Activated T-cell treated with anti-CD3 and anti-CD28 coated beads, Interleukin-2, amount 50 U/mL, for 24 hours (primary cell): Measurements from ENCODE around the gene ADAM12.

ENCODE experiments used
- DNase-seq: peaks from one replicate; pipeline ENCODE4 v3.0.0-alpha.2; 2020
- H3K27ac Mint-ChIP-seq: 2 replicates; pipeline ENCODE4 v1.8.0; 2020; ENCODE audit warnings: mild to moderate bottlenecking, mixed read lengths
- H3K27me3 Mint-ChIP-seq: 2 replicates; pipeline ENCODE4 v1.8.0; 2020; ENCODE audit warnings: mixed read lengths
- H3K36me3 Mint-ChIP-seq: 2 replicates; pipeline ENCODE4 v1.8.0; 2020; ENCODE audit warnings: low read depth, mixed read lengths
- H3K4me1 Mint-ChIP-seq: 2 replicates; pipeline ENCODE4 v1.8.0; 2020; ENCODE audit warnings: low read depth, mixed read lengths
- H3K4me3 Mint-ChIP-seq: 2 replicates; pipeline ENCODE4 v1.8.0; 2020; ENCODE audit warnings: mild to moderate bottlenecking, moderate library complexity, mixed read lengths
- H3K9me3 Mint-ChIP-seq: 2 replicates; pipeline ENCODE4 v1.8.0; 2020; ENCODE audit warnings: mixed read lengths

ADAM12 gene

DNA sequence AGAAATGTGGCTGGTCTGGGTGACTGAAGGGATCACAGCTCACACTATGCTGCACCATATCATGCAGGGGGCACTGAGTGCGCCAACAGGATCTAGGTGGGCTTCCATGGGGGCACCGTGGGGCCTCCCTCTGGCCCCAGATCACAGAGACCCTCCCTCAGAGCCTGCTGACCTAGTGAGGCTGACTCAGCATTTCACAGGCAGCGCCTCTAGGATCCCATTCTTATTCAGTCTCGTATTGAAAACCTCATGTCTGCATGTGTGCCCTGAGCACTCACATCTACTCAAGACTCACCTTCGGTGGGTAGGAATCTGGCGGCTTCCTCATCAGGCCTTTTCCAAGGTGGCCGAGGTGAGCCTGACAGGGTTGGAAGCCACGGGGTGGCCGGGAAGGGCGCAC is 350.3 kb downstream of the ADAM12 start:
- DNase-seq: no peak
- H3K9me3 Mint-ChIP-seq: peaks cover 3% of the 10 kb centered on the region
- H3K27me3 Mint-ChIP-seq: no peaks in the 10 kb centered on the region
- H3K4me1 Mint-ChIP-seq: peaks cover 13% of the 10 kb centered on the region
- H3K4me3 Mint-ChIP-seq: no peak overlapping the region
- no peaks in the 10 kb centered on the region for H3K36me3 Mint-ChIP-seq
- H3K27ac Mint-ChIP-seq: no peak overlapping the region

DNA sequence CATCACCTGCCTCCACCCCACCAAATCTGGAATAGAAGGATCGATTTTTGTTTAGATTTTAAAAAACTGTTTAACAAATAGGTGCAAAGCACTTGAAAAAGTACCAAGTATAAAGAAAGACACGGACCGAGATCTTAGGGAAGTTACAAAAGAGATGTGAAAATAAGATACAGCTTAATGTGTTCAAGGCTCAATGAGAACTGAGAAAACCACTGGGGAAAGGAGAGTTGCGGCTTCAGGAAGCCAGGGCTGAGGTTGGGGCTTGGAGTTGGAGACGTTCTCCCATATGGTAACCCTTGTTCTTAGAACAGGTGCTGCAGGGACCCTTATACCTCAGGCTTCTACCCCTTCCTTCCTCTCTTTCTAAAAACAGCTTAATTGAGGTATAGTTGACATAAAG is 351.8 kb downstream of the ADAM12 start:
- Mint-ChIP-seq H3K27me3 (no peaks in the 10 kb centered on the region), H3K27ac (no peak overlapping the region), H3K36me3 (no peaks in the 10 kb centered on the region), H3K9me3 (peaks cover 3% of the 10 kb centered on the region), H3K4me3 (no peak overlapping the region), H3K4me1 (peaks cover 2% of the 10 kb centered on the region)
- no peak for DNase-seq

DNA sequence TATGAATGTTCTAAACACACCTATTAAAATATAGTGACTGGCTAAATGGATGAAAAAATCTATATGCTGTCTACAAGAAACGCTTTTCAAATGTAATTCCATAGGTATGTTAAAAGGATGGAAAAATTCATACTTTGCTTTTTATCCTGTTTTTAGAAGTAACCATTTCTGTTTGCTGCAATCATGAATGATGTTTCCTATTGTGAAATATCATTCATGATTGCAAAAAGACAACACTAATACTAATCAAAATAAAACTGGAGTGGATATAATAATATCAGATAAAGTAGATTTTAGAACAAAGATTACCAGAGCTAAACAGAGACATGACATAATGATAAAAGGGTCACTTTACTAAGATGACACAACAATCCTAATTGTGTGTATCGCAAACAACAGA is 353.7 kb downstream of the ADAM12 start:
- Mint-ChIP-seq H3K4me1 (no peaks in the 10 kb centered on the region), H3K4me3 (no peak overlapping the region), H3K36me3 (no peaks in the 10 kb centered on the region), H3K27ac (no peak overlapping the region), H3K27me3 (no peaks in the 10 kb centered on the region), H3K9me3 (peaks cover 3% of the 10 kb centered on the region)
- DNase-seq: no peak

DNA sequence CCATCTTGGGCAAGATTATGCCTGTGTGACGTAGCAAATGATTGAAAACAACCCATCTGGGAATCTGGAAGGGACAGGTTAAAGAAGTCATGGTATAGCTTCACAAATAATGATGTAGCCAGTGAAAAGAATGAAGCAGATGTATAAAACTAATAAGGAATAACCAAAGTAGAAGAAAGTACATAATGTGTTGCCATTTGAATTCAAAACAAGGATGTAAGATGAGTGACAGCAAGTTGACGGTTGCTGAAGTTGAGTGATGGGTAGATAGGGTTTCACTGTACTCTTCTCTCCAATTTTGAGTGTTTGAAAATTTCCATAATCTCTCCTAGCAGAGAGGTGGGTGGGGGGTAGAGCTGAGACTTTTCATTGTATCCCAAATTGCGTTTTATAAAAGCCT is 358.3 kb downstream of the ADAM12 start:
- Mint-ChIP-seq H3K9me3 (peaks cover 15% of the 10 kb centered on the region), H3K27me3 (no peaks in the 10 kb centered on the region), H3K36me3 (no peaks in the 10 kb centered on the region), H3K4me3 (no peak overlapping the region), H3K27ac (no peak overlapping the region), H3K4me1 (no peaks in the 10 kb centered on the region)
- DNase-seq: no peak

DNA sequence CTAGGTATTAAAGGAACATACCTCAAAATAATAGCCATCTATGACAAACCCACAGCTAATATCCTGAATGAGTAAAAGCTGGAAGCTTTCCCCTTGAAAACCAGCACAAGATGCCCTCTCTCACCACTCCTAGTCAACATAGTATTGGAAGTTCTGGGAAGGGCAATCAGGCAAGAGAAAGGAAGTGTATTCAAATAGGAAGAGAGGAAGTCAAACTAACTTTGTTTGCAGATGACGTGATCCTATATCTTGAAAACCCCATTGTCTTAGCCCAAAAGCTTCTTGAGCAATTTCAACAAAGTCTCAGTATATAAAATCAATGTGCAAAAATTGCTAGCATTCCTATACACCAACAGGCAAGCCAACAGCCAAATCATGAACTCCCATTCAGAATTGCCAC is 360.6 kb downstream of the ADAM12 start:
- DNase-seq: no peak
- no peak overlapping the region for H3K4me3 Mint-ChIP-seq
- peaks cover 12% of the 10 kb centered on the region for H3K9me3 Mint-ChIP-seq

DNA sequence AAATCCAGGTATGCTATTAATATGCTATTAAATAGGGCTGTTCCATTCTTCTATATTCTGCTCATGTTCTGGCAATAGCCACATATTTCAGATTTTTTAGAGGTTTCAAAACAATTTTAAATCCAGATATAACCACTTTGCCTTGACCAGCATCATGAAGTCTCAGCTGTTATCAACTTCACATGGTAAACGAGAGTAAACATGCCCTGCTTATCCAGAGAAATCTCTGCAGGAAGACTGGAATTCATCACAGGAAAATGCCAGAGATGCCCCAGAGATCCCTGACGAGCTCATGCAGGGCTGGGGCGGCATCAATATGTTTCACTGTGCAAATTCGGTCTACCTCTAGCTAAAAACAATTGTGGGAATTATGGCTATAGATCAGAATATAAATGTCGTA is 365.4 kb downstream of the ADAM12 start:
- peaks cover 12% of the 10 kb centered on the region for H3K27me3 Mint-ChIP-seq
- no peak for DNase-seq
- H3K9me3 Mint-ChIP-seq: peaks cover 4% of the 10 kb centered on the region
- no peaks in the 10 kb centered on the region for H3K36me3 Mint-ChIP-seq
- H3K27ac Mint-ChIP-seq: no peak overlapping the region
- H3K4me3 Mint-ChIP-seq: no peak overlapping the region
- H3K4me1 Mint-ChIP-seq: no peaks in the 10 kb centered on the region

More for the DNA sequence above, 360.6 kb downstream of the ADAM12 start:
- Mint-ChIP-seq H3K27me3 (no peaks in the 10 kb centered on the region), H3K36me3 (no peaks in the 10 kb centered on the region), H3K27ac (no peak overlapping the region), H3K4me1 (no peaks in the 10 kb centered on the region)

DNA sequence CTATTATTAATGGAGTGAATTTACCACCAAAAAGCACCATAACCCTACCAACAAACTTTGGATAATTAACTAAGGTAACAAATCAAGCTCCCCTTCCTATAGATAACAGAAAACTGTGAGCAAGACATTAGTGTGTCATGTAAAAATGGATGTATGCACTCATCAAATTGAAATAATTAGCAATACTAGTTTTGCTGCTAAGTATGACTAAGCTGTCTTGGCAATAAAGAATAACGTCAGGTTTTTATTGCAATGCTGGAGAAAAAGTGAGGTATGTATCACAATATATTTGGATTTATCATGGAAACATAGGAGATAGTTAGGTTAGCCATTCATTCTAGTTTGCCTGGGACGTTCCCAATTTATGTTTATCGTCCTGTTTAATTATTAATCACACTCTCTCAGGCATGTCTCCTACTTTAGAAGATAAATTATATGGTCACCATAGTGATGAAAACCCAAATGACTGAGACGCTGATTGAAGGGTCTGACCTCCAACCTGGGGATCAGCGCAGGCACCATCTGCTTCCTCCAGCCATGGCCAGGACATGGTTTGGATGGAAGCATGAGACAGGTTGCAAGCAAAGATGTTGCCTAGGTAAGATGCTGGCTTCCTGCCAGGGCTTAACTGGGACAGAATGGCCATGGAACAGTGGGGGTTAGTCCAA is 366.3 kb downstream of the ADAM12 start:
- Mint-ChIP-seq H3K27me3 (peaks cover 12% of the 10 kb centered on the region), H3K4me1 (no peaks in the 10 kb centered on the region), H3K36me3 (no peaks in the 10 kb centered on the region), H3K9me3 (no peaks in the 10 kb centered on the region), H3K27ac (no peak overlapping the region), H3K4me3 (no peak overlapping the region)
- DNase-seq: no peak

DNA sequence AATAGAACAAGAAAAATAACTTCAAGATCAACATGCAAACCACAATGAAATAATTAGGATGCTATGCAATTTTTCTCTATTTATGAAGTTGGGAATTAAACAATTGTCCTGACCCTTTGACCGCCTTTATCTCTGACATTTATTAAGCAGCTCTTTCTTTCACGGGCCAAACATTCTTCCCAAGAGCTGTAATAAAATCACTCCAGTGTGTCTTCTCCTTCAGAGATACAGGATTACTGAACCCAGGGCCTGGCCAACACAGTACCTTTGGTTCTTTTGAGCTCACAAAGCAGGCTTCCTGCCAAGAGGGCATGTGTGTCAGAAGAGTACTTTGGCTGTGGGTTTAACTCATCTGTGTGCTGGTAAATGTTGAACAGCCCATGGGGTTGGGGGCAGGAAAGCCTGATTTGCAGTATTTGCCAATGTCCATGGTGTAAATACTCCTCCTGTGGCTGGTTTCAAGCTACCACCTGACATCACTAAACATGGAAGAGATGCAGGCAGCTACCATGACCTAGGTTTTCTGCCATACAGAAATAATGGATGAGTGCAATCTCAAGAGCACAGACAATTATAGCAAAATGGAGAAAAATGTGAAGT is 370.2 kb downstream of the ADAM12 start:
- peaks cover 12% of the 10 kb centered on the region for H3K27me3 Mint-ChIP-seq
- H3K27ac Mint-ChIP-seq: no peak overlapping the region

DNA sequence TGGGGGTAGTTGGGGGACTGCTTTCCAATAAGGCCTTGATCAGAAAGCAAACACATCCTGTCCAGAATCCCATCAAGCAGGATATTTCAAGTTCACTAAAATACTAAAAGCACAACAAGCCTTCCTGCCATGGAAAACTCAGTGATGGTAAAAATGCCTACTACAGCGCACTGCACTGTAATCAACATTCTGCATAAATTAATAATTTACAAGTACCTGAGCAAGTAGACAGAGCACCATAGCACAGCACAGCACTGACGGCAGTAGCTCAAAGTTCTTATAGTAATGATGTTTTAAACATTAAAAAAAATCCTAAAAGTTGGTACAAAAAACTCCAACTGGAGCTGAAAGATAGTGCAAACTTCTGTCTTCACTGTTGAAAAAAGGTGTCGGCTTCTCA is 371.4 kb downstream of the ADAM12 start:
- Mint-ChIP-seq H3K36me3 (no peaks in the 10 kb centered on the region), H3K4me3 (no peak overlapping the region), H3K27ac (no peak overlapping the region), H3K9me3 (no peaks in the 10 kb centered on the region), H3K27me3 (peaks cover 12% of the 10 kb centered on the region), H3K4me1 (no peaks in the 10 kb centered on the region)
- no peak for DNase-seq

More for the DNA sequence above, 370.2 kb downstream of the ADAM12 start:
- DNase-seq: no peak
- Mint-ChIP-seq H3K4me3 (no peak overlapping the region), H3K36me3 (no peaks in the 10 kb centered on the region), H3K9me3 (no peaks in the 10 kb centered on the region), H3K4me1 (no peaks in the 10 kb centered on the region)

DNA sequence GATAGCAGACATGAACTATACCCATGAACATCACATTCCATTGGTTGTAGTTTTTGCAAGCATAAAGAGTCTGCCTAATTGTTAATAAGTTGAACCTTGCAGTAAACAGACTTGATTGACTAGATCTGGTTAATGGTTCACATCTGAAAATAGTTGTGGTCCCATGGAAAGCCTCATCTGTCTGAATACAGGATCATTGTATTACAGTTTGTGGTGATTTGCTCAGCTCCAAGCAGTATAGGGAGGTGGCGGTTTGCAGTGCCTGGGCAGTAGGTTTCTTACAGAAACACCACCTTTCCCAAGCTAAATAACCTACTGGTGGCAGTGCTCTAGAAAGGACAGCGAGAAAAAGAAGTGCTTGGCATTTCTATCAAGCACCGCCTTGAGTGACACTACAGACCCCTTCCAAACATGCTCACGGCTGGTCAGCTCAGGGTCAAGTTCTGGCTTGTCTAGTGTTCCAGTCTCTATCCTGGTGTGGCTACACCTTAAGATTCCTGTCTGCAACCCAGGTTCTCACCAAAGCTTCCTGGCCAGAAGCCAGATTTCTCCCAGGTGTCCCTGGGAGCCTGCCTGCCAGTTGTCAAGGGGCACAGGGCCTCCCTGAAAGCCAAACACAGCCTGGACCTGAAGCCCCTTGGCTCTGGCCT is 372.0 kb downstream of the ADAM12 start:
- DNase-seq: no peak
- Mint-ChIP-seq H3K27me3 (peaks cover 10% of the 10 kb centered on the region), H3K4me1 (no peaks in the 10 kb centered on the region), H3K36me3 (no peaks in the 10 kb centered on the region), H3K4me3 (no peak overlapping the region), H3K27ac (no peak overlapping the region), H3K9me3 (no peaks in the 10 kb centered on the region)

DNA sequence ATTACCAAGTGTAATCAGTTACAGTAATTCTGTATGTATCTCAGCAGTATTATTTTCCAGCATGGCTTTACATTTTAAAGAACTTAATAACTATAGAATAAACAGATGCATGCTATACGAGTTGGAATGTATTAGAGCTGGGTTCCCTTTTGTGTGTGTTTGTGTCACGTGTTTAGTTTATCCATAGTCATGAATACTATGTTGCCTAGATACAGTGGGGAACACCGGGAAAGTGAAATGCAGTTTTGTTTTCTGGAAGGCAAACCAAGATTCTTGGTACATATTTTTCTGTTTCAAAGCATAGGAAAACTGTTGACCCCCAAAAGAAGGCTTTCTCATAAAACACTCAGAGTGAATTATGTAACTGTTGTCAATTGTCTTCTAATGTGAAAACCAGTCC is 372.9 kb downstream of the ADAM12 start:
- Mint-ChIP-seq H3K36me3 (no peaks in the 10 kb centered on the region), H3K4me3 (no peak overlapping the region), H3K4me1 (no peaks in the 10 kb centered on the region), H3K27me3 (peaks cover 10% of the 10 kb centered on the region), H3K27ac (no peak overlapping the region), H3K9me3 (no peaks in the 10 kb centered on the region)
- DNase-seq: no peak

DNA sequence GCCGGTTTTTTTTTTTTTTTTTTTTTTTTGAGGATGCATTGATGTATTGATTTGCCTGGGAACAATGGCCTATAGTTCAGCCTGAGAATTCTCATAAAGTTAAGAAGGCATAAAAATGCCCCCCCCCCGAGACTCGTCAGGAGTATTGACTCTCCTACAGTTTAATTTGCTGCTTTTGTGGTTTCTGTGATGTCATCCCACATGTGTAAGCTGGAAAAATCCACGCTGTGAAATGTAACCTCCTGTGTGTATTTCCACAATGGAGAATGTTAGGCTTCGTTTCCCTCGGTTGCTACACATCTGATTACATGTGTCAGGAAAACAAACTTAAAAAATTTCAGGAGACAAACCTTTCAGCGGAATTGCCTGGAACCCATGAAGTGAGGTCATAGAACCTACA is 374.0 kb downstream of the ADAM12 start:
- no peak for DNase-seq

DNA sequence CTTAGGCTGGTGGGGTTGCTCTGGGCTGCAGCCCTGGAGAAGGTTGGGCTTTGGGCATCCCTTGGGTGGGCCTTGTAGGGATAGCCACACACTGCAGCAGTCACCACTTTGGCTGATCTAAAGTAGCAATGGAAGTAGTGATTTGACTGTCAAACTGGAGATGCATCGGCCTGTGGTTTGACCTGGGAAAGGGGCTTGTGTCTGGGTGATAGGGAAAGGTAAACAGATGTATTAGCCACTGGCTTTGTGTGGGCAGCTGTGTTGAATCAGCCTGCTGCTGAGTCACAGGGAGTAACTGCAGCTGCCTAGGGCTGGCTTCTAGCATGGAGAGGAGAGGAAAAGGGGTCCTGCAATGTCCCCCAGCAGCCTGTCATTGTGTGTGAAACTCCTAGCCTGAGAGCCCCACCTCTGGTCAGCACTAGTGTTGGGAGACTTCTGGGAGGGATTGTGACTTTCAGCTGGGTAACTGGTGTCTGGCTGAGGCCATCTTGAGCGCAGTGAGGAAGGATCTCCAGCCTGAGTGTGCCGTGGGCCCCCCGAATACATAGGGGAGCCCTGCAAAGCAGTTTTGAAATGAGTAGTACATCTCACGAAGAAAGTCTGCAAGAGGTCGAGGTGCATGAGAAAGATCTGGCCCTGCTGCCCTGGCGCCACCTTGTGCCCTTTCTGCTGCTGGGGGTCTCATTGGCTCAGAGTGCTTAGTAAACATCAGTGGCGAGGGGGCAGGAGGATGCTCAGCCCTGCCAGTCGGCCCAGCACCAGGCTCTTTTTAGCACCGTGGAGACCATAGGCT is 374.6 kb downstream of the ADAM12 start:
- peaks cover 4% of the 10 kb centered on the region for H3K27me3 Mint-ChIP-seq
- no peak overlapping the region for H3K4me3 Mint-ChIP-seq
- no peaks in the 10 kb centered on the region for H3K36me3 Mint-ChIP-seq
- no peaks in the 10 kb centered on the region for H3K9me3 Mint-ChIP-seq
- DNase-seq: no peak
- no peaks in the 10 kb centered on the region for H3K4me1 Mint-ChIP-seq
- H3K27ac Mint-ChIP-seq: no peak overlapping the region

More for the DNA sequence above, 374.0 kb downstream of the ADAM12 start:
- H3K9me3 Mint-ChIP-seq: no peaks in the 10 kb centered on the region
- H3K36me3 Mint-ChIP-seq: no peaks in the 10 kb centered on the region
- no peak overlapping the region for H3K4me3 Mint-ChIP-seq
- H3K27ac Mint-ChIP-seq: no peak overlapping the region
- peaks cover 4% of the 10 kb centered on the region for H3K27me3 Mint-ChIP-seq
- H3K4me1 Mint-ChIP-seq: no peaks in the 10 kb centered on the region

DNA sequence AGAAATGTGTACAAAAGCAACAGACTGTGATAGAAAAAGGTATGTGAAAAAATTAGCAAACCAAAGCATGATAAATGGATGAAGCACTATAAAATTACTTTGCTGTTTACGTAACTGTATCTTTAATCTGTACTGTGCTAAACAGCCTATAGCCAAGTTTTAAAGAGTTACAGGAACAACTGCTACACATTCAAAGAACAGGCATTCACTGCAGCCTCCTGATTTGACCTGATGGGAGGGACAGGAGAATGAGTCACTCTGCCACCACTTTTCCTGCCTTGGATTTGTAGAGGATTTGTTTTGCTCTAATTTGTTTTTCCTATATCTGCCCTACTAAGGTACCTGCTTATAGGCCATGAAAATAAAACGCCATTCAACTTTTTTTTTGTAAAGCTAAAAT is 375.8 kb downstream of the ADAM12 start:
- Mint-ChIP-seq H3K4me1 (no peaks in the 10 kb centered on the region), H3K9me3 (no peaks in the 10 kb centered on the region), H3K27me3 (peaks cover 4% of the 10 kb centered on the region), H3K27ac (no peak overlapping the region), H3K4me3 (no peak overlapping the region), H3K36me3 (no peaks in the 10 kb centered on the region)
- DNase-seq: no peak

DNA sequence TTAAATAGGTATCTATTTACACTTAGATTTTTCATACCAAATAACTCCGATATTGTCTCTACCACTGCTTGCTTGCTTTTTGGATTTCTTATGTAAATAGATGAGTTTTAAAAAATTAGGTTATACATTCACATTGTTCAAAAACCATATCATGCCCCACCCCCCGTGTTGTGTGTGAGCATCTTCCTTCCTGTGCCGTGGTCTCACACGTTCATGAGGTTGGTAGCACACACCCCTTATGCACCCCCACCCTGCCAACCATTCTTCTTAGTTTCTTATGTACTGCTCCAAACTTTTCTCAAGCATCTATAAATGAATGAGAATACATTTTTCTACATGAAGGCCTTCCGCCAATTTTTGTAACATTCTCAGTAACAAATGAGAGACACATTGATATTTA is 376.3 kb downstream of the ADAM12 start:
- no peaks in the 10 kb centered on the region for H3K4me1 Mint-ChIP-seq
- no peak for DNase-seq
- peaks cover 4% of the 10 kb centered on the region for H3K27me3 Mint-ChIP-seq
- H3K4me3 Mint-ChIP-seq: no peak overlapping the region
- H3K9me3 Mint-ChIP-seq: no peaks in the 10 kb centered on the region
- H3K27ac Mint-ChIP-seq: no peak overlapping the region
- no peaks in the 10 kb centered on the region for H3K36me3 Mint-ChIP-seq
